DMS153 (cell line): Measurements from ENCODE around the gene IL1RL2.

Experiments used
- DNase-seq: peaks from one replicate; lab custom pipeline; 2025; lab: John Stamatoyannopoulos, UW

IL1RL2 gene

DNA sequence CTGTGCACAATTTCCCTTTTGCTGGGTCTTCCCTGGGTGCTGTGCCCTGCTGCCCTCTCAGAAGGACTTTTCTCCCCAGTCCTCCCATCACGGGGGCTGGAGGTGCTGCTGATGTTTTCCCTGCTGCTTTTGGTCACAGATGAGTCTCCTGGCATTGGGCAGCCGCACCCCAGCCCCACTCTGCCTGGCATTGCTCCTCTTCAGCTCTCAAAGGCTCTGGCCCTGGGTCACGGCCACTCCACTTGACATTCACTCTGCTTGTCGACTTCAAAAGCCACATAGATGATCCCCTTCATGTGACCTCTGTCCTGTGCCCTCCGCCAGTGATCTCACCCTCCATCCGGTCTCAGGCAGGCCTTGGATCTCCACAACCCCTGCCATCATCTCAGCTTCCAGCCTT lies 81.0 kb downstream of the IL1RL2 start:
- no peak for DNase-seq

DNA sequence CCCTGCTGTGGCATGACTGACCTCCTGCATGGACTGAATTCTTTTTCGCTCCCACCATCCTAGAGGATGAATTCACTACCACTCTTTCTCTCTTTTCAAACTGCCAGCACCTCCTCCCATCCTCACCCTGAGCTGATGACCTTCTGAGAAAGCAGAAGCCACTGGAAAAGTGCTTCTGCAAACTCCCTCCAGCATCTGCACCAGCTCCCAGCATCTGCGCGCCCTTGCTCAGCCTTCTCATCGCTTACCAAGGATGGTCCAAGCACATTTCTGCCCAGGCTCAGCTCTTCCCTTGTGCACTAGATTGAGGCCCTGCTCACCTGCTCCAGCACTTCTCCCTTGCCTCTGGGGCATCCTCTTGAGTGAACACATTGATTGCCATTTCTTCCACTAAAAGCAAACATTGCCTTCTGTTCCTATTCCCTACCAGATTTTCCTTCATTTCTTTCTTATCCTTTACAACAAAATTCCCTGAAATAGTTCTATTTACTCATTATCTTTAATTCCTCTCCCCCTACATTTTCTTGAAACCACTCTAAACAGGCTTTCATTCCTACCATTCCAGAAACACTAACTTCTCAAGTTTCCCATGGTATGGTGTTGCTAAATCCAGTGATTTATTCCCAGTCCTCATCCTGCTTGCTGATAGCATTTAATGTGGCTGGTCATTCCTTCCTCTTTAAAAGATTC lies 81.8 kb downstream of the IL1RL2 start:
- no peak for DNase-seq

DNA sequence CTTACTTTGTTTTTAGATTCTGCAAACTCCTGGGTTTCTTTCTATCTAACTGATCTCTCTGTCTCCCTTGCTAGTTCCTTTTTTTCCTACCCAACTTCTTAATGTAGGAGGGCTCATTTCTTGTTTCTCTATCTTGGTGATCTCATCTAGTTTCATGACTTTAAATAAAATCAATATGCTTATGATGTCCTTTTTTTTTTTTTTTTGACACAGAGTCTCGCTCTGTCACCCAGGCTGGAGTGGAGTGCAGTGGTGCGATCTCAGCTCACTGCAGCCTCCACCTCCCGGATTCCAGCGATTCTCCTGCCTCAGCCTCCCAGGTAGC lies 82.3 kb downstream of the IL1RL2 start:
- no peak for DNase-seq

DNA sequence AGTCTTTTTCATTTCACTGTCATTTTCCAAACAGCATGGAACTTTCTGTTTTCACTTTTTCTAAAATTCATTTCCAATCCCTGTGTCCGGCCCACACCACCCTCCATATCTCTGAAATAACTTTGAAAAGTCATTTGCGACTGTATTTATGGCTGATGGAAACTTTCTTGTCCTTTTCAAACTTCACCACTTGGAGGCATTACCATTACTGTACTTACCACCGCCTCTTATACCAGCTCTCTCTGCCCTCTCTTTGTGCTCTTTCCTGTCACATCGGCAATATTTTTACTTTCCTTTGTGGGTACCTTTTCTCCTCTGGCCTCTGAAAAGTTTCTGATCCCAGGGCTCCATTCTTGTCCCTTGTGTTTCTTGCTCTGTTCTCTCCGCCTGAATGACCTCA lies 85.0 kb downstream of the IL1RL2 start:
- DNase-seq, result no peak

DNA sequence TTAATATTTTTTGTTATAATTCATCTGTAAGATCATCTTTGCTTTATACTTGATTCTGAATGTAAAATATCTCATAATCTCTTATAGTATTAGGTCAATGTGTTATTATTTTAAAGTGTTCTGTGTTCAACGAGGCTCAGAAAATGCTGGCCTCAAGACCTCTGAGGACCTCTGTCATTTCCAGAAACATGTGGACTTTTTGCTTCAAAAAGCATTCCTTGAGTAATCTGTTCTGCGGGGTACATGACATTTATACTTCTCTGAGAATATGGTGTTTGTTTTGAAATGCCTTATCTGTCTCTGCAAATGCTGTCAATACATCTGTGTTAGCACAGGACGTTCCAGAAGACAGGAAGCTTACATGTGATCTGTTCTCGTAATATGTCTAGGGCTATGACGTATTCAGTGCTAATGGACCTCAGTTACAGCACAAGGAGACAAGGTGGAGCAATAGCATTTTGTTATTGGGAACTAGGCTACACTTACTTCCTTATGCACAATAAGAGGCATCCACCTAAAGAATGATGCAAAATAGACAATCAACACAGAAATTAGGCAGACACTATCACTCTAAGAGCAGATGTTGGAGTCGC lies 86.9 kb downstream of the IL1RL2 start:
- DNase-seq, result no peak

DNA sequence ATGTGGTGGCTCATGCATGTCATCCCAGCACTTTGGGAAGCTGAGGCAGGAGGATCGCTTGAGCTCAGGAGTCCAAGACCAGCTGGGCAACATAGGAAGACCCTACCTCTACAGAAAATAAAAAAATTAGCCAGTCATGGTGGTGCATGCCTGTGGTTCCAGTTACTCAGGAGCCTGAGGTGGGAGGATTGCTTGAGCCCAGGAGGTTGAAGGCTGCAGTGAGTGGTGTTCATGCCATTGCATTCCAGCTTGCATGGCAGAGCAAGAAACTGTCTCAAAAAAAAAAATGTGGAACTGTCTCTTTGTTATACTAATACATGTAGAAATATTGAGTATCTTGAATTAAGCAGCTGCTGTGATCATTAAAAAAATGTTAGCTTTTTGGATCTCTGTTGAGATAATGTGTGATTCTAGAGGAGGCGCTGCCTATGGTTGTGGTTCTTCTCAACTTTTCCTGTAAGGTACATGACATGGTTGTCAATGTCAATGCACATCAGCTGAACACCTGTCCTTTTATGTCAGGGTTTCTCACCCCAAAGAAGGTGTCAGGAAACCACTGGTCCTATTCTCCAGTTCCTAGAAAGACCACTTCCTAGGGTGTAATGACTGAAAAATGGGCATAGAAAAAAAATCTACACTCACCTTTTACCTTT lies 89.9 kb downstream of the IL1RL2 start:
- no peak for DNase-seq

DNA sequence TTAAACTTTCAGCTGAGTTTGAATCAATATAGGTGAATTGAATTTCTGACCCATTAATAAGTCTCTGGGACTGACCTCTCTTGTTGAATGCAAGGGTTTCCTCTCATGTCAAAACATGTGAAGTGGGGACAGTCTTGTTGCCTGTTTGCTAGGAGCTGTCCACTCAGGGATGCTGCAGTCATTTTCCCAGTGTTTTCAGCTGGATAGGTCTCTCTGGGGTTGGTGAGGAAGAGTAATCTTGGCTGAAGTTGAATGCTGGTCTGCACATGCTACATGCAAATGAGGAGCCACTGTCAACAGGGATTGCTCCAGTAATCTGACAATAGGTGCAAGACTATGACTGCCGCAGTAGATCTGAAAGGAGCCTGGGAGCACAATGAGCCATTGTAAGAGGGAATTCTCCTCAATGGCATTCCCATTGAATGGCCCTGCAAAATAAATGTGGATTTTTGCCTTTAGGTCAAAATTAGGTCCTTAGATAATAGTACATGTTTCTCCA lies 90.4 kb downstream of the IL1RL2 start:
- DNase-seq, result no peak

DNA sequence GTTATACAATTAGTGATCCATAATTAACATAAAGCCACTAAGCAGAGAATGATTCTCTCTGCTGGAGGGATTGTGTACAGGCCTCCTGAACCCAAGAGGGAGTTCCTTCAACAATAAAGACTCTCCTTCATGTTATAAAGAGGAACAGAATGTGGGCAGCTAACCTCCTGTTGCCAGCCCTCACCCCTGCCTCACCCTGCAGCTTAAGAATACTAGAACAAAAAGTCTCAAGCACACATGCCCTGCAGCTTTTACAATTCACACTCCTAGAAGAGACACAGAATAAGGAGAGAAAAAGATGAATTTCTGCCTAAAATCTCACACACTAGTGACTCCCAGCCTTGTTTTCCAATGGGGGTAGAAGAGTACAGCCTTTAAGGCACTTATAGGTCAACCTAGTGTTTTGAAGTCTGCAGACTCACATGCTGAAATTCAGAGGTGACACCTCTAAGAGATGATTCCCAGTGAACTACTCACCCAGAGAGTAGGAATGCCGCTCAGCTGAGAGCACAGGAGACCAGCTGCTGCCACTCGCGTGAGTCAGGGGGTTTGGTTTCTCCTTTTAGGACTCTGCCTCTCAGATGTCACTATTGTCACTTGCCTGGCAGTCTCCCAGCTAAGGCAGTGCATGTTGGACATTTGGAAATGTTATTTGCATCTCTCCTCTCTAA lies 92.0 kb downstream of the IL1RL2 start:
- DNase-seq, result no peak

DNA sequence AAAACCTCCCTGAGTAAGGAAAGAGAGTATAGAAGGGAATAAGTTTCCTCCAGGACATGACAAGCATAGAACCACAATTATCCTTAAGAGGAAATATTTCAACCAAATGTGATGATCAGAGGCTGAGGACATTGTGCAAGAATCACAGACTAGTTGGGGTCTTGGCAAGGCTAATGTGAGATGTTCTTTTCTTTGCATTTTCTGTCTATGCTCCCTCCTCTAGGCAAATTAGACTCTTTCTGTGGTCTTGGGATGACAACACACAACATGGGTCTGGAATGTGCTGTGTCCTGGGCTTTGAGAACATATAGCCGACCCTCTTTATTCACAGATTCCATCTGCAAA lies 92.5 kb downstream of the IL1RL2 start:
- no peak for DNase-seq

DNA sequence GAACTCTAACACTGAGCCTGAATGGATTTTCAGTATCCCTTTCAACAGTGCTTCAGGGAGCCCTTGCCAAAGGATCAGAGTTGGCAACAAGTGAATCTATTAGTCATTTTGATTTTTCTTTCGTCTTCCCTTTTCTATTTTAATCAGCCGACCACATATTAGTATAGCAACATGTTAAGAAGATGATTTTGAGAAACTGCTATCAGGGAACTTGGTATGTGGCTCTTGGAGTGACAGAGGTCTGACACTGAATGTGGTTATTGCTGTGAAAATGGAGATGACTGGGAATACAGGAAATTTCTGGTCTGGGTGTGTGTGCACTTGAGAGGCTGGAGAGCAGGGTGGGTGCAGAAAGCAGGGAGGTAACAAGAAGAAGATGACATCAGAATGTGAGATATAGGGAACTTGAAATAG lies 95.9 kb downstream of the IL1RL2 start:
- no peak for DNase-seq

DNA sequence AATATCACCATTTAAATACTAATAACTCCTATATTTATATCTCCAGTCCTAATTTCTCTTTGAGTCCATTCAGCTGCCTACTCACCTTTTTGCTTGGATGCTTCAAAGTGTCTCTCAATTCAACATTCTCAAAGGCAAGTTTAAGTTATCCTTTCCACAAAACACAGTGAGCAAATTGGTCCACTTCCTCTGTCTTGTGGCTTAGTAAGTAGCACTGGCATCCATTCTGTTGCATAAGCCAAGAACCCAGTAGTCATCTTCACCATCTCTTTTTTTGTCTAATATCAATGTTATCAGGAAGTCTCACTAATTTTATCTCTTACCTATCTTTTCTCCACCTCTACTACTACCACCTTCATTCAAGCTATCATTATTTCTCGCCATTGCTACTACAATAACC lies 97.2 kb downstream of the IL1RL2 start:
- no peak for DNase-seq

DNA sequence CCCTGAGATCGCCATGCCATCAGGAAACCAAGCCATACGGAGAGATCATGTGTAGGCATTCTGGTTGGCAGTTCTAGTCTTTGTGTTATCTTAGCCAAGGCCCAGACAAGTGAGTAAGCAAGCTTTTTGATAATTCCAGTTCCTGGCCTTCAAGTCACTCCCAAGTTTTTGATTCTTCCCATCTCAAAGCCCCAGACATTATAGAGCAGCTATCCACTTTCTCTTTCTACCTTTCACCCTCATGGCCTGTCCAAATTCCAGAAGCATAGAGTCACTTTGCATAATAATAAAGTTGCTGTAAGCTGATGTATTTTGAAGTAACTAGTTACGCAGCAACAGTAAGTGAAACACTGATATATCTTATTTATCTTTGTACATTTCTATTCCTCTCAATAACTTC lies 97.8 kb downstream of the IL1RL2 start:
- no peak for DNase-seq

DNA sequence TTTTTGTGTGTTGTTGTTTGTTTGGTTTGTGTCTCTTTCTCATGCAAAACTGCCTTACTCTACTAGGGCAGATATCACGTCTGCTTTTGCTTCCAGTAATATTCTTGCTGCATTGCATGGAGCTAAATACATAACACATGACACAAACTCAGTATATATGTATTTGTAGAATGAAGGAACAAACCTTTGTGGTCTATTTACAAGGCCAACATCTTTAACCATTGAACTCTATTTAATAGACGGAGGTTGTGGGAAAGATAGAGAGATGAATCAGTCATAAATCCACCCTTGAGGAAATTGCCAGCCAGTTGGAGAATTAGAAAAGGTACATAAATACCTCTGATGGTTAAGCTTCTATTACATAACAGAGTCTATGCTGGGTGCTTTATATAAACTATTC lies 98.5 kb downstream of the IL1RL2 start:
- DNase-seq, result no peak

DNA sequence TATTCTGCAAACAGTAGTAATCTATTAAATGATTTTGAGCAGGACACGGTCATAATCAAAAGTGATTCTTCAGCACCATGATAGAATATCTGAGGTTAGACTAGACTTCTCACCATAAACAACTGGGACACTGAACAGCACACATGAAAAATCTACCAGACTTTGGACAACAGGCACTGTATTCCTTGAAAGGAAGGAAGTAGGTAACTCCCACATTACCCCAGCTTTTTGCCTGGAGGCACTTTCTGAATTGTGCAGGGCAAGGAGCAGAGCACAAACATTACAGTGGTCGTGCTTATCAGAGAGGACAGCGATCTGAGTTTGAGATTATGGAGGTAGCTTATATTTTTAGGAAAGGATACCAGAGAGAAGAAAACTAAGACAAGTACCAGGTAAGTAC lies 99.2 kb downstream of the IL1RL2 start:
- no peak for DNase-seq

DNA sequence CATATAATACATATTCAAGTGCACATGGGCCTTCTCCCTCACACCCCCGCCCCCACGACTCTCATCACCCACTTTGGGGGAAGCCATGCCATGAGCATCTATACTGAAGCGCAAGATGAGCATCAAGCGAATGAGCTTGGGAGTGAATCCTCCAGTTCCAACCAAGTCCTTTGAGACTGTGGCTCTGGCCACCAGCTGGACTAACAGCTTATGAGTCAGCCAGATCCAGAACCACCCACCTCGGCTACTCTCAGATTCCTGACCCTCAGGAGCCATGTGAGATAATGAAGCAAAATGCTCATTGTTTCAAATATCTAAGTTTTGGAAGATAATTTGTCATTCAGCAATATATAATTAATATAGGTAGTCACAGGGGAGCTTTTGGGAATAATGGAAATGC lies 102.3 kb downstream of the IL1RL2 start:
- no peak for DNase-seq
